Hindlimb muscle (tissue), 1 donor: ENCODE results near the gene APOLD1. TPM values are rescaled to one million over a fixed set of nuclear protein-coding genes. Genes with fewer than 3 reads are reported as not detected.
"Not testable (repeated sequence)": the region's sequence is repeated elsewhere in the genome, so short reads cannot be mapped to it uniquely, and the experiment has no call there.

ENCODE experiments used
- DNase-seq: peaks from one replicate; pipeline ENCODE4 v3.0.0-alpha.2; 2013
- polyA plus RNA-seq: library from polyadenylated mRNA; unstranded; fragments of 120-200 nt; gene quantifications from one replicate; pipeline ENCODE4 v1.2.1, GENCODE V29; 2013; ENCODE audit not compliant: insufficient read length

APOLD1 gene
- polyA plus RNA-seq, 1 donor: 8.9 TPM

- peak; percentile 93 for DNase-seq
Measured at GRCh38 chr12:12786706-12787601, 1.5 kb downstream of the APOLD1 start.

- DNase-seq: peak; percentile 45
Measured at GRCh38 chr12:12788131-12788530, 2.7 kb downstream of the APOLD1 start.

GRCh38 chr12:12788675-12789368 is 3.4 kb downstream of the APOLD1 start:
- DNase-seq: peak; percentile 78

- DNase-seq: no peak
Measured at GRCh38 chr12:12790956-12791355, 5.5 kb downstream of the APOLD1 start.

- DNase-seq: no peak
Measured at GRCh38 chr12:12791756-12792369, 6.4 kb downstream of the APOLD1 start.

- no peak for DNase-seq
Measured at GRCh38 chr12:12792421-12792820, 7.0 kb downstream of the APOLD1 start.

- no peak for DNase-seq
Measured at GRCh38 chr12:12794686-12795085, 9.2 kb downstream of the APOLD1 start.

- DNase-seq: no peak
Measured at GRCh38 chr12:12796171-12796570, 10.7 kb downstream of the APOLD1 start.

- no peak for DNase-seq
Measured at GRCh38 chr12:12796928-12797793, 11.7 kb downstream of the APOLD1 start.

- DNase-seq: no peak
Measured at GRCh38 chr12:12797794-12798152, 12.3 kb downstream of the APOLD1 start.

GRCh38 chr12:12798480-12798879 is 13.0 kb downstream of the APOLD1 start:
- DNase-seq: no peak

GRCh38 chr12:12799163-12799920 is 13.9 kb downstream of the APOLD1 start:
- DNase-seq: no peak

- DNase-seq: no peak
Measured at GRCh38 chr12:12800406-12801180, 15.1 kb downstream of the APOLD1 start.

GRCh38 chr12:12801656-12802055 is 16.2 kb downstream of the APOLD1 start:
- not testable (repeated sequence) for DNase-seq

- DNase-seq: no peak
Measured at GRCh38 chr12:12803186-12803585, 17.7 kb downstream of the APOLD1 start.

- DNase-seq: no peak
Measured at GRCh38 chr12:12804011-12804410, 18.6 kb downstream of the APOLD1 start.

GRCh38 chr12:12804432-12804886 is 19.0 kb downstream of the APOLD1 start:
- no peak for DNase-seq

GRCh38 chr12:12806784-12807516 is 21.5 kb downstream of the APOLD1 start:
- DNase-seq: no peak

- DNase-seq: not testable (repeated sequence)
Measured at GRCh38 chr12:12807517-12807903, 22.1 kb downstream of the APOLD1 start.
